ENCODE data around the gene MARCKS.
"Not testable (repeated sequence)": the region's sequence is repeated elsewhere in the genome, so short reads cannot be mapped to it uniquely, and the experiment has no call there.

DNA sequence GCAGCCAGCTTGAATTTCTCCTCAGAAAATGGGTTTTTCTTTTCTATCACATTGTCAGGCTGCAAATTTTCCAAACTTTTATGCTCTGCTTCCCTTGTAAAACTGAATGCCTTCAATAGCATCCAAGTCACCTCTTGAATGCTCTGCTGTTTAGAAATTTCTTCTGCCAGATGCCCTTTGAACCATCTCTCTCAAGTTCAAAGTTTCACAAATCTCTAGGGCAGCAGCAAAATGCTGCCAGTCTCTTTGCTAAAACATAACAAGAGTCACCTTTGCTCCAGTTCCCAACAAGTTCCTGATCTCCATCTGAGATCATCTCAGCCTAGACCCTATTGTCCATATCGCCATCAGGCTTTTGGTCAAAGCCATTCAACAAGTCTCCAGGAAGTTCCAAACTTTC is 53.1 kb downstream of the MARCKS start:
- TF ChIP-seq CTCF, POLR2AphosphoS5 (IDR thresholded peaks at IDR 0.05): not testable (repeated sequence)

Measured in transverse colon (tissue), 4 donors.